K562 (cell line): ENCODE measurements around the gene FH. TPM values are rescaled to one million over a fixed set of nuclear protein-coding genes. Genes with fewer than 3 reads are reported as not detected.

Source experiments
- CBFA2T3 ChIP-seq: fragments of 450-650 bp; IDR thresholded peaks from 2 replicates; pipeline ENCODE4 v1.6.1; 2017
- CBX3 ChIP-seq, 2 experiments: IDR thresholded peaks; 1 replicate in 1 of 2; 2 replicates in 1 of 2; pipeline ENCODE4 v1.6.1; 2012; ENCODE audit warnings: inconsistent platforms in 2 of 2, low read length in 2 of 2, borderline replicate concordance in 1 of 2, control low read depth in 1 of 2
- DPF2 ChIP-seq: fragments of 450-650 bp; IDR thresholded peaks from 2 replicates; pipeline ENCODE4 v1.6.1; 2016
- EP300 ChIP-seq: IDR thresholded peaks from 2 replicates; pipeline ENCODE4 v1.6.1; 2012; ENCODE audit warnings: low read length, improper control_type of control experiment
- FIP1L1 ChIP-seq: fragments of 200-400 bp; formaldehyde crosslinking; IDR thresholded peaks from 2 replicates; pipeline ENCODE4 v1.6.1; 2018; ENCODE audit warnings: mild to moderate bottlenecking, low read depth, low read length; ENCODE audit not compliant: poor library complexity, severe bottlenecking
- GATA2 ChIP-seq: sonication (generic); formaldehyde crosslinking; IDR thresholded peaks from 2 replicates; pipeline ENCODE4 v1.4.0; 2020; ENCODE audit warnings: mild to moderate bottlenecking, missing genetic modification reagents
- HDAC2 ChIP-seq: fragments of 450-650 bp; IDR thresholded peaks from 2 replicates; pipeline ENCODE4 v1.6.1; 2016; ENCODE audit warnings: mild to moderate bottlenecking
- JUND ChIP-seq, 2 experiments: IDR thresholded peaks; 2 replicates in 1 of 2; 3 replicates in 1 of 2; pipeline ENCODE4 v1.6.1; 2011; ENCODE audit warnings: borderline replicate concordance in 2 of 2, low read depth in 2 of 2, low read length in 2 of 2, improper control_type of control experiment in 1 of 2, missing biosample characterization in 1 of 2, missing genetic modification characterization in 1 of 2, missing genetic modification reagents in 1 of 2
- KDM1A ChIP-seq, 2 experiments: fragments of 450-650 bp; IDR thresholded peaks; 2 replicates each; pipeline ENCODE4 v1.6.1; 2016; ENCODE audit warnings: mild to moderate bottlenecking in 2 of 2
- MCM5 ChIP-seq: fragments of 450-650 bp; IDR thresholded peaks from 2 replicates; pipeline ENCODE4 v1.6.1; 2016; ENCODE audit warnings: low read depth
- MTA2 ChIP-seq: fragments of 450-650 bp; IDR thresholded peaks from 2 replicates; pipeline ENCODE4 v1.6.1; 2016; ENCODE audit warnings: low read depth
- NFE2 ChIP-seq: IDR thresholded peaks from 2 replicates; pipeline ENCODE4 v1.6.1; 2014; ENCODE audit warnings: antibody characterized with exemption, low read depth
- NFRKB ChIP-seq: fragments of 450-650 bp; IDR thresholded peaks from 2 replicates; pipeline ENCODE4 v1.6.1; 2016; ENCODE audit warnings: low read depth
- POLR2AphosphoS2 ChIP-seq: IDR thresholded peaks from 2 replicates; pipeline ENCODE4 v1.6.1; 2012; ENCODE audit warnings: low read length, improper control_type of control experiment
- REST ChIP-seq, 2 experiments: fragments of 450-650 bp; formaldehyde crosslinking in 1 of 2; IDR thresholded peaks; 2 replicates each; pipeline versions ENCODE4 v1.4.0 to v1.6.1; 2014 to 2020; ENCODE audit warnings: mild to moderate bottlenecking in 2 of 2, borderline replicate concordance in 1 of 2, low read depth in 1 of 2
- SIN3A ChIP-seq, 2 experiments: fragments of 150-350 bp in 1 of 2; IDR thresholded peaks; 2 replicates each; pipeline ENCODE4 v1.6.1; 2011 to 2016; ENCODE audit warnings: borderline replicate concordance in 2 of 2, low read depth in 2 of 2, low read length in 2 of 2, mild to moderate bottlenecking in 2 of 2, moderate library complexity in 2 of 2; ENCODE audit not compliant: control insufficient read depth in 1 of 2
- SMARCC2 ChIP-seq: fragments of 450-650 bp; IDR thresholded peaks from 2 replicates; pipeline ENCODE4 v1.6.1; 2017; ENCODE audit warnings: antibody characterized with exemption, moderate library complexity, mild to moderate bottlenecking, low read depth
- TAF7 ChIP-seq: fragments of 450-650 bp; IDR thresholded peaks from 2 replicates; pipeline ENCODE4 v1.6.1; 2016; ENCODE audit warnings: missing genetic modification characterization, missing compliant biosample characterization
- TAL1 ChIP-seq: fragments of 450-650 bp; IDR thresholded peaks from 2 replicates; pipeline ENCODE4 v1.6.1; 2016; ENCODE audit warnings: mild to moderate bottlenecking
- TBP ChIP-seq: optimal IDR thresholded peaks from 2 replicates; pipeline ENCODE3; 2011; ENCODE audit warnings: low read depth, low read length, improper control_type of control experiment
- ZFX ChIP-seq: sonication (generic); formaldehyde crosslinking; IDR thresholded peaks from 2 replicates; pipeline ENCODE4 v1.8.0; 2022; ENCODE audit warnings: mild to moderate bottlenecking, missing genetic modification reagents, moderate library complexity
- ZNF316 ChIP-seq: fragments of 450-650 bp; IDR thresholded peaks from 2 replicates; pipeline ENCODE4 v1.6.1; 2016
- ZNF354B ChIP-seq: fragments of 250-450 bp; sonication (Bioruptor Pico); IDR thresholded peaks from 2 replicates; pipeline ENCODE4 v1.4.0; 2020
- ZNF384 ChIP-seq: IDR thresholded peaks from 2 replicates; pipeline ENCODE4 v1.6.1; 2012; ENCODE audit warnings: low read depth, low read length, improper control_type of control experiment
- ZNF830 ChIP-seq: fragments of 250-450 bp; sonication (Bioruptor Pico); IDR thresholded peaks from 2 replicates; pipeline ENCODE4 v1.5.0; 2021; ENCODE audit warnings: mild to moderate bottlenecking
- polyA plus RNA-seq, 8 experiments: library from polyadenylated mRNA; depleted of rRNA in 4 of 8; stranded (reverse) in 5 of 8; unstranded in 3 of 8; fragments of >200 nt; fragmentation: Nextera tagmentation in 2 of 8; fragmentation: Illumina TruSeq in 1 of 8; extraction: Ambion mirVana in 2 of 8; extraction: Trizol in 1 of 8; gene quantifications; 2 replicates each; pipeline versions ENCODE4 v1.2.1 to v1.2.3, GENCODE V29; 2011 to 2014; ENCODE audit warnings: inconsistent platforms in 1 of 8, missing spikeins in 1 of 8
- total RNA-seq, 7 experiments: library from RNA; depleted of rRNA in 6 of 7; stranded (reverse); fragments of >200 nt in 6 of 7; fragmentation: Illumina TruSeq in 2 of 7; extraction: Trizol in 2 of 7; gene quantifications; 2 replicates each; pipeline versions ENCODE4 v1.2.1 to v1.2.3, GENCODE V29; 2011 to 2021; ENCODE audit warnings: low replicate concordance in 1 of 7

Gene FH
- total and polyA plus RNA-seq, 9 of the 15 experiments (the other 6 are each of a cell fraction or from before 2014, with no cell fraction given): 117 to 240 (median 211) TPM

GRCh38 chr1:241527146-241527545 lies 7.6 kb upstream of the FH start (continued):
- TF ChIP-seq REST (IDR thresholded peaks at IDR 0.05; ENCODE audit: borderline replicate concordance) (no peak), REST (CRISPR knock-in tag; IDR thresholded peaks at IDR 0.05; ENCODE audit: low read depth) (no peak), KDM1A (IDR thresholded peaks at IDR 0.05) (peak in 1 of 2 experiments; percentile 40; a peak in 1 of 4 replicates), ZFX (CRISPR knock-in tag) (no peak), NFRKB (peak; percentile 47; the same call in 1 of the 2 replicates), DPF2 (peak; percentile 92), ZNF354B (CRISPR knock-in tag) (no peak), ZNF384 (peak; percentile 81), GATA2 (CRISPR knock-in tag) (peak; percentile 63; the same call in 1 of the 2 replicates), SMARCC2 (peak; percentile 48; the same call in 1 of the 2 replicates), ZNF830 (CRISPR knock-in tag) (no peak), ZNF316 (peak; percentile 85), CBX3 (IDR thresholded peaks at IDR 0.05; ENCODE audit: borderline replicate concordance in 1 of 2, low read length in 2 of 2) (peak in 1 of 2 experiments; percentile 61; a peak in 1 of 3 replicates), MTA2 (peak; percentile 50; the same call in 1 of the 2 replicates), TAL1 (peak; percentile 79), CBFA2T3 (peak; percentile 87), EP300 (peak; percentile 59; the same call in 1 of the 2 replicates), MCM5 (no peak), SIN3A (IDR thresholded peaks at IDR 0.05; ENCODE audit: borderline replicate concordance in 2 of 2, control insufficient read depth in 1 of 2, low read depth in 2 of 2, low read length in 2 of 2) (no peak), JUND (IDR thresholded peaks at IDR 0.05; ENCODE audit: borderline replicate concordance, low read depth, low read length) (0 out of 2 replicates have a peak, but pooled peaks have one; percentile 49), JUND (tag; IDR thresholded peaks at IDR 0.05; ENCODE audit: borderline replicate concordance, low read depth, low read length) (0 out of 3 replicates have a peak, but pooled peaks have one; percentile 14), TBP (peak; percentile 20), NFE2 (peak; percentile 87), TAF7 (tag) (no peak), HDAC2 (peak; percentile 57; the same call in 1 of the 2 replicates), FIP1L1 (no peak), POLR2AphosphoS2 (no peak)
